ENCODE measurements around the gene GMEB2.
A peak's percentile ranks its signal among the peaks of the same experiment; 100 is the strongest.

GMEB2 gene

GRCh38 chr20:63586797-63587196 lies 40.1 kb downstream of the GMEB2 start:
- H3K4me3 ChIP-seq (ENCODE audit: low read depth, low read length): no peak overlapping the region
- TF ChIP-seq CTCF (IDR thresholded peaks at IDR 0.05; ENCODE audit: borderline replicate concordance, insufficient read depth, low read depth, low read length): no peak

- TF ChIP-seq CTCF (IDR thresholded peaks at IDR 0.05; ENCODE audit: borderline replicate concordance, insufficient read depth, low read depth, low read length): no peak
- no peak overlapping the region for H3K4me3 ChIP-seq (ENCODE audit: low read depth, low read length)
These were observed 41.0 kb downstream of the GMEB2 start for GRCh38 chr20:63585616-63586565.

- TF ChIP-seq CTCF (IDR thresholded peaks at IDR 0.05; ENCODE audit: borderline replicate concordance, insufficient read depth, low read depth, low read length): no peak
- H3K4me3 ChIP-seq (ENCODE audit: low read depth, low read length): no peak overlapping the region
These were observed 44.4 kb downstream of the GMEB2 start for GRCh38 chr20:63582382-63583063.

GRCh38 chr20:63580796-63581461 lies 46.0 kb downstream of the GMEB2 start:
- TF ChIP-seq CTCF (IDR thresholded peaks at IDR 0.05; ENCODE audit: borderline replicate concordance, insufficient read depth, low read depth, low read length): peak; percentile 67
- H3K4me3 ChIP-seq (ENCODE audit: low read depth, low read length): no peak overlapping the region

- TF ChIP-seq CTCF (IDR thresholded peaks at IDR 0.05; ENCODE audit: borderline replicate concordance, insufficient read depth, low read depth, low read length): no peak
- H3K4me3 ChIP-seq (ENCODE audit: low read depth, low read length): no peak overlapping the region
These were observed 47.7 kb downstream of the GMEB2 start for GRCh38 chr20:63579017-63579694.

GRCh38 chr20:63578224-63579016 lies 48.5 kb downstream of the GMEB2 start:
- TF ChIP-seq CTCF (IDR thresholded peaks at IDR 0.05; ENCODE audit: borderline replicate concordance, insufficient read depth, low read depth, low read length): no peak; the same call in 1 of the 2 replicates
- no peak overlapping the region for H3K4me3 ChIP-seq (ENCODE audit: low read depth, low read length)
